HG02763 (cell line): ENCODE data around the gene CHD8.

Experiments used
- ATAC-seq: cut with Tn5 transposase; IDR thresholded peaks from one replicate; pipeline ENCODE4 v1.9.1; 2021; ENCODE audit warnings: mild to moderate bottlenecking, moderate library complexity; ENCODE audit not compliant: unreplicated experiment

The CHD8 gene

GRCh38 chr14:21437063-21437901 is 18.6 kb downstream of the CHD8 start:
- ATAC-seq: peak; percentile 99

GRCh38 chr14:21436567-21437062 is 19.3 kb downstream of the CHD8 start:
- no peak for ATAC-seq

DNA sequence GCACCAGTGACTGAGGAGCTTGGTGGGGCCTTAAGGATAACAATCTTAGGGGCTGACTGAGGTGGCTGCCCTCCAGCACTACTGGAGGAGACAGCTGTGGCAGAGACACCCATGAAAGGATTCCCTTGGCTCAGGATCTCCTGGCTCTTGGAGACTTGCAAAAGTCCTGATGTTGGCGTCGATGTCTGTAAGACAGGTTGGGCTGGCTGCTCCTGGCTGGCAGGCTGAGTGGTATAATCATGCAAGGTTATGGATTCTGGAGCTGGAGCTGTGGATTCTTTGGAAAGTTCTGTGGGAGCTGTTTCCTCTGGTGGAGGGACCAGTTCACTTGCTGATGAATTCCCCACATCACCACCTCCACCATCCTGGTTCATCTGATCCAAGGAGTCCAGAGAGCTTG is 24.8 kb downstream of the CHD8 start:
- ATAC-seq: no peak

DNA sequence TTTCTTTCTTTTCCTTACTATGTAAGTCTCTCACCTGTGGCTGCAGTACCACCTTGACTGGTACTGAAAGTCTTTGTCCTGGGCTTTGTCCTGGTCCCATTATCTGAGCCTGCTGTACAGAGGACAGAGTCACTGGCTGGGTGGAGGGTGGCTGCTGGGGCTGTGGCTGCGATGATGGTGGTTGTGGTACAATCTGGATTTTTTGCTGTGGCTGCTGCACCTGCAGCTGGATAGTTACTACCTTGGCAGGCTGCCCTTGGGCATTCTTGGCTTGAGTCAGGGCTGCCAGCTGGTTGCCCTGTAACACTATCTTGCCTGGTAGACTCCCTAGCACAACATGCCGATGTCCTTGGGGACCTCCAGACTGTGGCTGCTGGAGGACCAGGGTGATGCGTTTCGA is 27.0 kb downstream of the CHD8 start:
- no peak for ATAC-seq

DNA sequence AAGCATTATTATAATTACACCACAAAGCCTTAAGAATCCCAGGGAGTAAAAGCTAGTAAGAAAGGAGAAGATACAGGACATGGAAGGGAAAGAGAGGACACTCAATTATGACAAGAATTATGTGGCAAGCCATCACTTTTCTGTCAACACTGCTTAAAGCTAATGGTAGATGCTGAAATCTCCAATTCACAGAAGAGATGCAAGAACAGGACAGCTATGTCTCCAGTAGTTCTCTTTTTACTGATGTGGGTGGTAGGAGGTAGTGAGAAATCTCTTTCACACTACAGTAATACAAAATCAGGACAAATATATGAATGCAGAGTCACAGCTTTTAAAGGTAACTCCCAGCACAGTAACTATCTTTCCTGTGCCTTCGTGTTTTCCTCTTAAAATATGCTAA is 29.2 kb downstream of the CHD8 start:
- ATAC-seq: no peak

- ATAC-seq: no peak
Measured at GRCh38 chr14:21419528-21419927, 36.4 kb downstream of the CHD8 start.

- ATAC-seq: no peak
Measured at GRCh38 chr14:21415329-21415728, 40.6 kb downstream of the CHD8 start.

DNA sequence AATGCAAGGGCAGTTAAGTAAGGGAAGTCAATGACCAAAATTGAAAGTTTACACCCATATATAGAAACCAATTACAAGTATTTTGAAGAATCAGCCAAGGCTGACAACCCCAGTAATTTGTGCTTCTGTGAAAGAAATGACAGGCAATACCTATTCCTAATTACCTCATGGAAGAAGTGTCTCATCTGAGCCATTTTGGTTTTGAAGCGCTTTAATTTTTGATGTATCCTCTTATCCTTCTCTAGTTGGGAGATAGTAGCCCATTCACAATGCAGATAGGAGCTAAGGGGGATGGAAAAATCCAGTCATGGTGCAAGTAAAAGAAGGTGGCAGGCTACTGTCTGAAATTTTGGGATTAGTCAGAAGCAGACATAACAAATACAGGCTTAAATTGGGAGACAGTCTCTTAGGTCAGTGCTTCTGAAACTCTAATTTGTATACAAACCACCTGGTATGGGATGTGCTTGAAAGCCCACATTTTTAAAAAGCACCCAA is 41.7 kb downstream of the CHD8 start:
- ATAC-seq: no peak

GRCh38 chr14:21408147-21408546 is 47.8 kb downstream of the CHD8 start:
- ATAC-seq: no peak

- ATAC-seq: no peak
Measured at GRCh38 chr14:21406213-21406612, 49.7 kb downstream of the CHD8 start.

DNA sequence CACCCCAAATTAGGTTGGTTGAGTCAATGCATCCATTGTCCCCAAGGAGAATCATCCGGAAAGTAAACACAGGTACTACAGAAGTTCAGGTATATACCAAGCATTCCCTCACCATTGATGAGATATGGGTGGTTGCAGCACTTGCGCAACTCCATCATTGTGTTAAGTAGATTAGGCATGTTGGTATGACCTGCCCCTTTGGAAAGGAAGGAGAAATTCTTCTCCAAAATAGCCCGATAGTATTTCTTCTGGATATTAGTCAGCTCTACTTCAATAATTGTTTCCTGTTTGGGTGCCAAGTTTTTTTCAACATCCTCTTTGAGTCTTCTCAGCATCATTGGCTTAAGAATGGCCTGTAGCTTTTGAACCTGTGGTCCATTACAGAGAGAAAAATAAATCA is 50.8 kb downstream of the CHD8 start:
- no peak for ATAC-seq

DNA sequence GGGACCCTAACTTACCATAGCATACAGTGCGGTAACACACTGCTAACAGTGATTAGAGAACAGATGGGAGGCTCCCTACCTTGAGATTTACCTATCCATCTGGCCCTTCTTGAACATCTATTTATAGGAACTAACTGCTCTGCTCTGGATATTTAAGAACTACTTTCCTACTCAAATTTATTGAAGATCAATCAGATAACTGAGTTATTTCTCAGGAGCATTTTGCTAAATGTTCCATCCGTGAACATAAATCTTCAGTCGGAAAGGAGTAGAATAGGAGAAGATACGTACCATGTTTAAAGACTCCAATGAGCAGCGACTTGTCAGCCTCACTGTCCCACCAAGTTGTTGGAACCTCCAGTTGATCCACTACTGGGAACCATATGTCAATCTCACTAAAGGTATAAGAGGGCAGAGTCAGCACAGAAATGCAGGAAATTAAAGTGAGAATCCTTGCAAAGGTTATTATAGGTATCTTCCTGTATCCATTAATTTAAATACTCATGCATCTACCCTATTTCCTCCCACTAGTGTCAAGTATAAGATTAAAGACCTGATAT is 56.5 kb downstream of the CHD8 start:
- ATAC-seq: no peak

DNA sequence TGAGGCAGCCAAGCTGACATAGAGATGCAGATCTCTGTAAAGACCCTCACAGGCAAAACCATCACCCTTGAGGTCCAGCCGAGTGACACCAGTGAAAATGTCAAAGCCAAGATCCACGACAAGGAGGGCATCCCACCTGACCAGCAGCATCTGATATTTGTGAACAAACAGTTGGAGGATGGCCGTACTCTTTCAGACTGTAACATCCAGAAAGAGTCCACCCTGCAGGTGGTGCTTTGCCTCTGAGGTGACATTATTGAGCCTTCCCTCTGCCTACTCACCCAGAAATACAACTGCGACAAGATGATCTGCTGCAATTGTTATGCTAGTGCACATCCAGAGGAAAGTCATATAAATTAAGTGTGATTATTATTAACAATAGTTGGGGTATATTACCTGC is 57.0 kb downstream of the CHD8 start:
- ATAC-seq: no peak

DNA sequence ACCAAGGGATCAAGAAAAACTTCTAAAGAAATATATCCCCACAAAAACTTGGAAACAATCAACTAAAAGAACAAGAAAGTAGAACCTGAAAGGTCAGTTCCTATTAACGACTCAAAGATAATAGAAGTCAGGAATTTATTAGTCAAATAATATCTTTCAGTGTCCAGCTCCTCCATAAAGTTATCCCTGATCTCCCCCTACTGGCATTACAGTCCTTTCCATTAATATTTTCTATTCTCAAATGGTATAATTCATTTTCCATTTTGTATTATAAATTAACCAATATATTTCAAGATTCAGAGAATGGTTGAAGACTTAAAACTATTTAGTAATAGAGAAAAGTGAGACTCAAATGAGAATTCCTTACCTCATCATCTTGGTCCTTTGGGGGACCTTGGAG is 60.5 kb downstream of the CHD8 start:
- no peak for ATAC-seq

DNA sequence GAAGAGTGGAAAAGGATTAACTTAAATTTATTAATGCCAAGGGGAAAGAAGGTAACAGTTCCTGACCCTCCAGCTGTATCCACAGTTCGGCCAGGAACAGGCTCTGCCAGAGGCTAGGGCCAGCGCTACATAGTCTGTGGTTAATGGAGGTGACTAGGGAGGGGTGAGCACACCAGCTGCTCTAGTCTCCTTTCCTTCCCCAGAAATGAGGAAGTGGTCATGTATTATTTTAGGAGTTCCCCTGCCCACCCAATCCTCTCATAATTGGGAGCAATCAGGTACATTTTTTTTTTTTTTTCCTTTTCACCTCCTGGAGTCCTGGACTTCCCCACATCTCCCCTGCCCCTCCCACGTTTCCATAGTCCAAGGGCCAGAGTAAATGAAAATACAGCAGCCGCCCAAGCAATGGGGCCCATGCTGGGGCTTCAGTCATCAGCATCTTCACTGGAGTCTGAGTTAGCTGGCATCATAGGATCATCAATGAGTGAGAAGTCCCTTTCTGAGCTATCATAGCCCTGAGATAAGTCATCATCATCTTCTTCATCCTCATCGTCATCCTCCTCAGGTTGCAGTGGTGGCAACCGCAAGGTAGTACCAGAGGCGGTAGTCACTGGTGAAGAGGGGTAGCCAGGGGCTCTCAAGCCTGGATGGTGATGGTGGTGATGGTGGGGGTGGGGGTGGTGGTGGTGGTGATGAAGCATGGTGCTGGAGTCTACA is 70.6 kb downstream of the CHD8 start:
- no peak for ATAC-seq

DNA sequence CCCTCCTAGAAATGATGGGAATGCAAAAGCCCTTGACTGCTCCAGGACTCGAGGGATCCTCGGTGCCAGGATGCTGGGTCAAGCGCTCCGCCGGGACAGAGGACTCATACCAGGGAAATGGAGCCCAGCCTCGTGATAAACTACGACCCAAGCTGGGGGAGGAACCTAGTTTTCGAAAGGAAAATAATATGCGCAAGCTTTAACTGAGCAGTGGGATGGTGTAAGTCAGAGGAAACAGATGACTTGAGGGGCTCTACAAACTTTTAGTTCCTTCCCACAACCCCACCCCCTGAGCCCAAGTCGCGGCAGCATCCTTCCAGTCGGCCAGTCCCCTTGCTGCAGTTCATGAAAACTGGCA is 71.5 kb downstream of the CHD8 start:
- ATAC-seq: peak; percentile 8

- ATAC-seq: peak; percentile 92
Measured at GRCh38 chr14:21383848-21384493, 72.0 kb downstream of the CHD8 start, which contains the start of gene SUPT16H. SUPT16H (minus strand) TSS chr14:21384019; CDS start chr14:21383927, 92 bp downstream.

GRCh38 chr14:21382886-21383847 is 72.8 kb downstream of the CHD8 start:
- ATAC-seq: no peak

- no peak for ATAC-seq
Measured at GRCh38 chr14:21382095-21382494, 73.8 kb downstream of the CHD8 start.

DNA sequence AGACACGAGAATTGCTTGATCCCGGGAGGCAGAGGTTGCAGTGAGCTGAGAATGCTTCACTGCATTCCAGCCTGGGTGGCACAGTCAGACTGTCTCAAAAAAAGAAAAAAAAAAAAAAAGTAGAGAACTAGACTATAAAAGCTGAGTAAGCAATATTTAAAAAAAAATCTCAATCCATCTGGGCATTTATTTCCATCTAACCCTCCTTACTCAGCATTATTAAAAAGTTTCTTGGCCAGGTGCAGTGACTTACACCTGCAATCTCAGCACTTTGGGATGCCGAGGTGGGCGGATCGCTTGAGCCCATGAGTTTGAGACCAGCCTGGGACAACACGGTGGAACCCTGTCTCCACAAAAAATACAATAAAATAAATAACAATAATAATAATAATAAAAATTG is 76.6 kb downstream of the CHD8 start:
- no peak for ATAC-seq
